Measurements from ENCODE around the gene SLC2A13.
"Not testable (repeated sequence)": the region's sequence is repeated elsewhere in the genome, so short reads cannot be mapped to it uniquely, and the experiment has no call there.

The SLC2A13 gene

DNA sequence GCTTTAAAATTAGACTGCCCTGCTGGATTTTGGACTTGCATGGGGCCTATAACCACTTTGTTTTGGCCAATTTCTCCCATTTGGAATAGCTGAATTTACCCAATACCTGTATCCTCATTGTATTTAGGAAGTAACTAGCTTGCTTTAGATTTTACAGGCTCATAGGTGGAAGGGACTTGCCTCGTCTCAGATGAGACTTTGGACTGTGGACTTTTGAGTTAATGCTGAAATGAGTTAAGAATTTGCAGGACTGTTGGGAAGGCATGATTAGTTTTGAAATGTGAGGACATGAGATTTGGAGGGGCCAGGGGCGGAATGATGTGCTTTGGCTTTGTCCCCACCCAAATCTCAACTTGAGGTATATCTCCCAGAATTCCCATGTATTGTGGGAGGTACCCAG is 320.1 kb downstream of the SLC2A13 start:
- not testable (repeated sequence) for H3K4me3 ChIP-seq, H3K27ac ChIP-seq

DNA sequence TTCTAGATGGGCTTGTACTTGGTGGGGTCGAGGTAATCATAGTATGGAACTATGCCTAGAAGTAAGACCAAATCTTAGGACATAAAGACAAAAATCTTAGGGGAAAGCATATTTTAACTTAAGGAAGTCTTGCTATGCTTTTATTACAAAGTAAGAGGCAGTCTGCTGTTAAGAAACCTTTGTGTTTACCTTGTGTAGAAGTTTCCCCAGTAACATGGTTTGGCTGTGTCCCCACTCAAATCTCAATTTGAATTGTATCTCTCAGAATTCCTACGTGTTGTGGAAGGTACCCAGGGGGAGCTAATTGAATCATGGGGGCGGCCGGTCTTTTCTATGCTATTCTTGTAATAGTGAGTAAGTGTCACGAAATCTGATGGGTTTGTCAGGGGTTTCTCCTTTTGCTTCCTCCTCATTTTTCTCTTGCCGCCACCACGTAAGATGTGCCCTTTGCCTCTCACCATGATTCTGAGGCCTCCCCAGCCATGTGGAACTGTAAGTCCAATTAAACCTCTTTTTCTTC is 323.8 kb downstream of the SLC2A13 start:
- Histone ChIP-seq H3K4me3 (no peak overlapping the region), H3K27ac (no peak overlapping the region)

DNA sequence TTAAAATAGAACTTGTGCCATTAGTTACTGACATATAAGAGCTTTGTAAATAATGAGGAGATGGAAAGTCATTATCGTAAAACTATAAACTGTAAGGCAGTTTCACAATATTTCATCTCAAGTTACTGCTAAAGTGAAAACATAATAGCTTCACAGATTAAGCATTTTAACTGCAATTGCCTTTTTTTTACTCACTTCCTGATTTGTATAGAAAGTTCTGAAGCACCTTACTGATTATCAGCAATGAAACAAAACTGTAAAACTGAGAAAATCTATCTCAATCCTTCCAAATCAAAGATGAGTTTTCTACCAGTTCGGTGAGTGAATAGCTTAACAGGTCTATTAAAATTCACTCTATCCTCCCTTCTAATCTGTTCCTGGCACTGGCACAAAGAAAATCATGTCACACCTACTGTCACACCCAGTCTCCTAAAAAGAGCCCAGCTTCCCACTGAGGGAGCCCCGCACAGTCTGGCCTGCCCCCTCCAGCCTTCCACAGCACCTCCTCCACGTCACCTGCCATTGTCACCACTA is 324.9 kb downstream of the SLC2A13 start:
- Histone ChIP-seq H3K4me3 (no peak overlapping the region), H3K27ac (no peak overlapping the region)

DNA sequence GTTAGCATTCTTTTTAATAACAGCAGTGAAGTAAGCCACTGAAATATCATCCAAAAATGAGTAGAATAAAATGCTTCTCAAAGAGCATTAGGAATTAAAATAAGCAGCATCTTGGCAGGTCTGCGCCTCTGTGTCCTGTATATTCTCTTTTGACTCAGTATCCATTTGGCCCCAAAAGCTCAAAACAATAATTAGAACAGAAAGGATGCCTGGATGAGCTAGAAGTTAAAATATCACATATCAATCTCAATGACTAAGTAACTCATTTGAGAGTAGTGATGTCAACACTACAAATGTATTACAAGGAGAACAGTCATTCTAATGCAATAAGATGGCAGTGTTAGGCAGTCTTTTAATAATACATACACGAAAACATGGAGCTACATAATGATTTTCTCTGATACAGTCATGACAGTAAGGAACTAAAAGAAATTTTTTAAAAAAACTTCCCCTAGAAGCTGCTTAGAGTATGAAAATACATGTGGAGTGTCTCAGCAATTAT is 325.4 kb downstream of the SLC2A13 start:
- no peak overlapping the region for H3K4me3 ChIP-seq
- no peak overlapping the region for H3K27ac ChIP-seq

DNA sequence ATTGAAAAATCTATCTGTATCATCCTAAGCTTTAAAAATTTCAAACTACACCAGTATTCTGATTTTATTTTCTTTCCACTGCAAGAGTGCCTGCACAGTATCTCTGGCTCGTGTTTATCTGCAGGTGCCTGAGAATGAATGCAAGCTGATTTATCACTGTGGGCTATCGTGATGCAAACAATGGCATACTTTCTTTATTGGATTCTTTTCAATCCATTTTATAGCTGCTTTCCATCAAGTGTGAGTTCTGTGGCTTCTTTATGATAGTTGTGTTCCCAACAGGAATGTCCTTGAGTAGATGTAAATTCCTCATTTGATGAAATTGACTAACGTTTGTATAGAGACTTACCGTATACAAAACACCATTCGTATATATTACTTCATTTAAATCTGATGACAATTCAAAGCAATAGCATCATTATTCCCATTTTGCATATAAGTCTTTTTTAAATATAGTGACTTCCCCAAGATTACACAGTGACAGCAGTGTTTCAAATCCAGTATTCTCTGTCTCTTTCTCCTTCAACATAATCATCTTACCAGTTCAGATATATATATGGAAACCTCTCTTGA is 326.0 kb downstream of the SLC2A13 start:
- Histone ChIP-seq H3K4me3 (no peak overlapping the region), H3K27ac (no peak overlapping the region)

DNA sequence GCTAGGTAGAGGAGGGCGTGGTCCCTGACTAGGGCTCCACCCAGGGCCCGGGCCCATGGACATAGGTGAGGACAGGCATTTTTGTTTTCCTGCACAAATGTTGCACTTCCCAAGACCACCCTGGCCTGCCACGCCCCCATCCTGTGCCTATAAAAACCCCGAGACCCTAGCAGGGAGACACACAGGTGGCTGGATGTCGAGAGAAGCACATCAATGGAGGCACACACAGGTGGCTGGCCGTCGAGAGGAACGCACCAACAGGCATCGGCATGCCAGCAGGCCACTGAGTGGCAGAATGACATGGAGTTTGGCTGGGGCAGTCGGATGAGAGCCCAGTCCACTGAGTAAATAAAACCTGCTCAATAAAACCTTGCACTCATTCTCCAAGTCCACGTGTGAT is 328.4 kb downstream of the SLC2A13 start:
- Histone ChIP-seq H3K27ac (no peak overlapping the region), H3K4me3 (no peak overlapping the region)

DNA sequence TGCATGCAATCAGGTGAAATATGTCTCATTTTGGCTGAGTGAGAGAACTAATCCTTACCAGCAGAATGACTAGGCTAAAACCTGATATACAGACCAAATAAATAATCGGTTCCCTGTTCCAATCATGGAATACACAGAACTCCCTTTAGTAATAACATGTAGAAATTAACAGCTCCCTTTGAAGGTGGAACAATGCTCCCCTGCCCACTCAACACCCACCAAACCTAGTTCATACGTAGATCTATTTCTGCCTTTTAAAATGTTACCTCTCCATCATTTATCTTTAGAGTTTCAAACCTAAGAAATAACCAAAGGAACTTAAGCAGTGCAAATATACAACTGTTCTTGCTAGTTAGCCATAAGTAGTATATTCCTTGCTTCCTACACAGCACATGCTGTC is 332.6 kb downstream of the SLC2A13 start:
- Histone ChIP-seq H3K4me3 (no peak overlapping the region), H3K27ac (no peak overlapping the region)

DNA sequence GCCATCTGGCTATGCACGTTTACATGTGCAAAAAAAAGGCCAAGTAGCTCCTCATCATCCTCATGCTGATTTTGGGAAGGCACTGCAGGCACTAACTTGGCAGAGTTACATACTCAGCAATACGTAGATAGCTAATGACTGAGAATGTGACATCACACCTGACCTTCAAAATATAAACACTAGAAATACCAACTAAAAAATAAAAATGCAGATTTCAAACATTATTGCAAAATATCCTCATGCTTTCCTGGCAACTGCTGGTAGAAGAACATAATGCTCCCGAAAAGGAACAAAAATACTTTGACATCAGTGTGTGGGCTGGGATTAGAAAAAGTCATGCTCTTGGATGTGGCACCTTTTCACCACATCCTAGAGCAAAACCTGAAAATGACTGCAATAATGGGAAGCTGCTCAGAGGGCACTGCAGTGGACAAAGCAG is 333.0 kb downstream of the SLC2A13 start:
- Histone ChIP-seq H3K4me3 (no peak overlapping the region), H3K27ac (no peak overlapping the region)

DNA sequence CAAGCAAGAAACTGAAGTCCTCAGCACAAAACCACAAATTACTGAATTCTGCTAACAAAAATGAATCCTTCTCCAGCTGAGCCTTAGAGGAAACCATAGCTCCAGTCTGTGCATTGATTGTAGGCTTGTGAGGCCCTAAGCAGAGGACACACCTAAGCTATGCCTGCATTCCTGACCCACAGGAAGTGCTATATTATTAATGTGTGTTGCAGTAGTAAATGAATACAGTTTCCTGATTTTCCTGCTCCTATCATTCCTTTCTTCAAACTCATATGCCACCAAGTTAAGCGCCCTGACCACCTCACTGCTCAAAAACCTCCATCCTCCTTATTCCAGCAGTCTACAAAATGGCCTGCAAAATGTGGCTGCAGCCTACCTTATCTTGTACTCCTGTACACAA is 334.4 kb downstream of the SLC2A13 start:
- H3K27ac ChIP-seq = no peak overlapping the region
- no peak overlapping the region for H3K4me3 ChIP-seq

DNA sequence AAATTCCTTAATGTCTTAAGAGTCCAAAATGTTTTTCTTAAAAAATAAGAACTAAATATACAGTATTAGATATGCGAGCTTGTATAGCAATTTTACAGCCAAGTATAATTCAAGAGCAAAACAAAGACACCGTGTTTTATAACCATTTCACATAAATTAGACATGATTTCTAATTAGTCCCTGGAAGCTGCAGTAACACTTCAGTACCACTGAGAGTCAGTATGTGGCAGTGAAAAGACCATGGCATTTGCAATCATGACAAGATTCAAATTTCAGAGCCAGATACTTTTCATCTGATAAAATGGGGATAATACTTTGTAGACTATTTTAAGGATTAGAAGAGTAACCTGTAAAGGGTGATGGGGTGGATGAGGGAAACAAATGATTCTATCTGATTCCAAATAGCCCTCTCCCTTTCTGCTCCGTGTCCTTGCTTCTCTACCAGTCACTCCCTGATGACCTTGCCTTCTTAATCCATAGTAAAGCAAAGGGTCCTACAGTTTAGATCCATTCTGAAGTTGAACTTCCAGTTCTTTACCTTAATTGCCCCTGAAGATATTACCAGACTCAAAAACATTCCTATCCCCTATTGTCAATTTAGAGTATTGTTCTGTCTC is 340.8 kb downstream of the SLC2A13 start:
- Histone ChIP-seq H3K27ac (no peak overlapping the region), H3K4me3 (no peak overlapping the region)

DNA sequence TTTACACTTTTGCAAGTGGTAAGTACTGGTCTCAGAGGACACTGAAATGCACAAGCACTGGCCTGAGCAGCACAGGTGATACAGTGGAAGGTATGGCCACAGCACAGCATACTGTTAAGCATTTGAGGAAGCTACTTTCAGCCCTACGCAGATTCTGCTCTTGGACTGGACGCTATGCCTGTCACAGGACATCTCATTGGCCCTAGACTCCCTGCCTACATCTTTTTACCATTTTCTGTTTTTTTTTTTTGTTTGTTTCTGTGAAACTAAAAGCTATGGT is 342.1 kb downstream of the SLC2A13 start:
- Histone ChIP-seq H3K4me3 (no peak overlapping the region), H3K27ac (no peak overlapping the region)

DNA sequence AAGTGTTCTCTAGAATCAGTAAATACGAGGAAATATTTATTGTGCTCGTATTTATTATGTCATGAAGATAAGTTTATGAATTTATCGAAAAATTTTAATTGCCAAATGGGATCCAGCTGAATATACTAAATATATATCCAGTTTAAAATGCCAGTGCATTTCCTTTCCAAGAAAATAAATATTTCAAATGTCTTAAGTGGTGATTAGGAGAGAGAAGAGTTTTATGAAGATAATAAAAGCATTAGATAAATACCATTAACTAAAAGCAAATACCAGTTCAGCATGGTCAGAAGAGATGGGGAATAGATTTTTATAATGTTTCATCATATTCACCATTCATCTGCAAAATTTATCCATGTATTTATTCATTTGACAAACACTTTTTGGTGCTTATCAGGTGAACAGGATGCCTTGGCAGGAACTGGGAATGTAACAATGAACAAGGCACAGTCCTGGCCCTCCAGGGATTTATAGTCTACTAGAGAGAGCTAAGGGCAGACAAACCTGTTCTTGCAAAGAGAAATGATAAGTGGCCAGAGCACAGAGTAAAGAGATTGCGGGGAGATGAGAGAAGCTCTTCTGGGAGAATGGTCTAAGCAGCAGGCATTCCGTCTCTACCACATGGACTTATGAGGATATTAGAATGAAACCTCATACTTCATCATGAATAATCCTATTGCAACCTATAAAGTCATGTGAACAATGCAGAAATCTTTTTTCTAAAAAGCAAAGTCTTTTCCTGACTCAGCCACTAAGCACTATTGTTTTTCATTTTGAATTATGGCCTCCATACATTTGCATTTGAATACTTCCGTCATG is 342.6 kb downstream of the SLC2A13 start:
- Histone ChIP-seq H3K4me3 (no peak overlapping the region), H3K27ac (no peak overlapping the region)

DNA sequence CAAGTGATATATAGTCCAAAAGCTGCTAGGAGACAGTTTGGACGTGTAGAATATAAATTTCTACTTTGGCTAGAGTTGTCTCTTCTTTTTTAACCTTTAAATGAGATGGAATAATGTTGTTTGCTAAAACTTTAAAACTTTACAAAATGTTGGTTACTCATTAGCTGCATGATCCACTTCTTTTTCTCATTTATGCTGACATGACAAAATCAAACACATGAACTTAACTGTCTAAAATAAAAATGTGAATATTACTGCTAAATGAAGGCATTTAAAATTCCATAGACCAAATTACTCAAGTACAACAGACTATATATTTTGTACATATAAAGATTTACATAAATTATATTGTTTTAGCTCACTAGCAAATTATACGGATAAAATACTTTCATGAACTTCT is 350.4 kb downstream of the SLC2A13 start:
- Histone ChIP-seq H3K4me3 (no peak overlapping the region), H3K27ac (no peak overlapping the region)

DNA sequence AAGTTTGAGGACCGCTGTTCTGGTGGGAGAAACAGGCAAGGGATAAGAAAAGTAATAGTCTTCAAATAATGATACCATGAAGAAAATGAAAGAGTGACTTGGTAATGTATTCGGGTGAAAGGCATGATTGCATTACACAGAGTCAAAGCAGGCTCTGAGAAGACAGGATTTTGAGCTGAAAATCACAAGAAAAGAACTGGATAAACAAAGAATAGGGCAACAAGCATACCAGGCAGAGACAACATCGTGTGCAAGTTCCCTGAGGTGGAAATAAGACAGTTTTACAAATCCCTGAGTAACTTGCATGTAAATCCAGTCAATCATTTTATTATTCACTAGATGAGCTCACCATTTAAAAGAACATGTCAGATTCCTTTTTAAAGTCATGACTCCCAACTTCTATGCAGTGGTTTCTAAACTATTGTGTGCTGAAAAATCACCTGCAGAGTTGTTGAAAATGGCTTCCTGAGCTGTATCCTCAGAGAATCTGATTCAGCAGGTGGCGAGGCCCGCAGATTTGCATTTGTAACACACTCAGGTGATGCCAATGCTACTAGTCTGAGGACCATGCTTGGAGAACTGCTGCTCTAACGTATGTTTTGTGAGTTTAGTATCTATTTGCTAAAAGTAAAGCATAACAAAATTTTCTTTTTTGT is 353.3 kb downstream of the SLC2A13 start:
- H3K4me3 ChIP-seq = no peak overlapping the region

DNA sequence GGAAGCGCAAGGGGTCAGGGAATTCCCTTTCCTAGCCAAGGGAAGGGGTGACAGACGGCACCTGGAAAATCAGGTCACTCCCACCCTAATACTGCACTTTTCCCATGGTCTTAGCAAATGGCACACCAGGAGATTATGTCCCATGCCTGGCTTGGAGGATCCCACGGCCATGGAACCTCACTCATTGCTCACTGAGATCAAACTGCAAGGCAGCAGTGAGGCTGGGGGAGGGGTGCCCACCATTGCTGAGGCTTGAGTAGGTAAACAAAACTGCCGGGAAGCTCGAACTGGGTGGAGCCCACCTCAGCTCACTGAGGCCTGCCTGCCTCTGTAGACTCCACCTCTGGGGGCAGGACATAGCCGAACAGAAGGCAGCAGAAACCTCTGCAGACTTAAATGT is 359.7 kb downstream of the SLC2A13 start:
- not testable (repeated sequence) for H3K4me3 ChIP-seq

More for the DNA sequence above, 353.3 kb downstream of the SLC2A13 start:
- H3K27ac ChIP-seq = no peak overlapping the region

DNA sequence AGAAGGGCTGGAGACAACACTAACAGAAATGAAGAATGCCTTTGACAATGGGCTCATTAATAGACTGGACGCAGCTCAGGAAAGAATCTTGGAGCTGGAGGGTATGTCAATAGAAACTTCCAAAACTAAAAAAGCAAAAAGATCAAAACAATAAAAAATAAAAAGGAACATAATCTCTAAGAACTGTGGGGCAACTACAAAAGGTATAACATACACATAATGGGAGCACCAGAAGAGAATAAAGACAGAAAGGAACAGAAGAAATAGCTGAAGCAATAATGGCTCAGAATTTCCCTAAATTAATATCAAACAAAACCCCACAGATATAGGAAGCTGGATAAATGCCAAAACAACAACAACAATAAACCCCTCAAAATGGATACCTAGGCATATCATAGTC is 362.2 kb downstream of the SLC2A13 start:
- H3K27ac ChIP-seq = no peak overlapping the region

More for the DNA sequence above, 359.7 kb downstream of the SLC2A13 start:
- not testable (repeated sequence) for H3K27ac ChIP-seq

DNA sequence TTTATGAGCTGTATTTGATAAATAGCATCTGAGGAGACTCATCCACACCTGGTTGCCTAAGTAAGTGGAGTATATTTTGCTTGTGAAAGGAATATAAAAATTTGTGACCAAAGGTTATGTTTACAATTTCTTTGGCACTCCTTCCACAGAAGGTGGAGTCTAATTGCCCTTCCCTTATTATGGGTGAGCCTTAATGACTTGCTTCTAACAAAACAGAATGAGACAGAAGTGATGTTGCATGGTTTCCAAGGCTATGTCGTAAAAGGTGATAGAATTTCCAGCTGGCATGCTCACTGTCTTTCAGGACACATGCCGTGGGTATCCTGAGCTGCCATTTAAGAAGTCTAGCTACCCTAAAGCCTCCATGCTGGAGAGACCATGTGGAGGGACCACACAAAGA is 369.5 kb downstream of the SLC2A13 start:
- no peak overlapping the region for H3K27ac ChIP-seq
- H3K4me3 ChIP-seq = no peak overlapping the region

More for the DNA sequence above, 362.2 kb downstream of the SLC2A13 start:
- H3K4me3 ChIP-seq = no peak overlapping the region

DNA sequence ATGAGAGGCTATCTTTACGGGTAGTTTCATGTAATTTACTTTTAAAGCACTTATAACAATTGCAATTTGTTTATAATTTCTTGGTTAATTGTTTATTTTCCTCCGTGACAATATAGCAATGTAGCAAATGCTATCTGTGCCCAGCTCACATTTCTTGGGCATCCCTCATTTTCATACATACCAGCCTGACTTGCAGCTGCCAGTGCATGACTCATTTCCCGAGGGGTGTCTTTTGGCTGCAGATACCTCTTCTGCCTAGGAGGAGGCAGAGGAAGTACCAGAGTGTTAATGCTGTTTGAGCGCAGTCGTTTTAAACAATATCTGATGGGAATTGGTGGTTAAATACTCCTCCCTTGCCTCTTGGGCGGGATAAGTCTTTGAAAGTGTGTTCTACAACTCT is 382.1 kb downstream of the SLC2A13 start:
- H3K27ac ChIP-seq = no peak overlapping the region
- no peak overlapping the region for H3K4me3 ChIP-seq

DNA sequence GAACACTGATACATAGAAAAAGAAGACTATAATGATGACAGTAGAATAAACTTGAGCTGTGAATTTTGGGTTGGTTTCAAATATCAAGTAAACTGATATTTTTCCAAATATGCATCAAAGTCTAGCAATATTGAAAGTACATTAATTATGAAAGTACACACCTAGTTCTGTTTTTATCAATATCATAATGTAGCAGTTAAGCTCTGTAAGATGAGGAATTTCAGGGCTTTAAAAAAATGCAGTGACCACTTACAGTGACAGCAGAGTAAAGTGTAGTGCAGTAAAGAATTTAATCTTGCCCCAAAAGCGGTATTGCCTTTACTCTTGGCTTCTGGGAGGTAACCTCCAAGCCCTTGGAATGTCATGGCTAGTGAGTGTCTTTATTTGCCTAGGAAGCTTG is 383.4 kb downstream of the SLC2A13 start:
- Histone ChIP-seq H3K4me3 (no peak overlapping the region), H3K27ac (no peak overlapping the region)

DNA sequence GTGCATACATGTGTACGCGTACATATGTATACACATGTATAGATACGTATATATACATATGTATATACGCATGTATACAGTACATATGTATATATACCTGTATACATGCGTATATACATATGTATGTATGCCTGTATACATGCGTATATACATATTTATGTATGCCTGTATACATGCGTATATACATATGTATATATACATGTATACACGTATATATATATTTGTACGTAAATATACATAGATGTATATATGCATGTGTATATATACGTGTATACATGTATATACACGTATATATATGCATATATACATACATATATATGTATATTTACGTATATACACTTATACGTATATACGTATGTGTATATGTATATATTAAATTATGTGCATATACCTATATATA is 392.3 kb downstream of the SLC2A13 start:
- H3K4me3 ChIP-seq = no peak overlapping the region

More for the DNA sequence above, 392.3 kb downstream of the SLC2A13 start:
- H3K27ac ChIP-seq = no peak overlapping the region

Measured in skin epidermis (tissue), 12 donors.